Upper lobe of right lung (tissue), 1 donor: Measurements from ENCODE around the gene VWC2. TPM values are rescaled to one million over a fixed set of nuclear protein-coding genes. Genes with fewer than 3 reads are reported as not detected.

Source experiments
- ATAC-seq: fragments of 200-7000 bp; cut with Tn5 transposase; one replicate; pipeline ENCODE4 v1.9.1; 2020; ENCODE audit warnings: mild to moderate bottlenecking, moderate library complexity
- DNase-seq: peaks from one replicate; pipeline ENCODE4 v3.0.0-alpha.2; 2020
- H3K27ac ChIP-seq: fragments of 200-600 bp; one replicate; pipeline ENCODE4 v1.8.0; 2022
- H3K27me3 ChIP-seq: fragments of 200-600 bp; one replicate; pipeline ENCODE4 v1.8.0; 2022; ENCODE audit warnings: mild to moderate bottlenecking
- H3K36me3 ChIP-seq: fragments of 200-600 bp; one replicate; pipeline ENCODE4 v1.8.0; 2022
- H3K4me1 ChIP-seq: fragments of 200-600 bp; one replicate; pipeline ENCODE4 v1.8.0; 2022
- H3K4me3 ChIP-seq: fragments of 200-600 bp; one replicate; pipeline ENCODE4 v1.8.0; 2022; ENCODE audit warnings: mild to moderate bottlenecking
- H3K9me3 ChIP-seq: fragments of 200-600 bp; one replicate; pipeline ENCODE4 v1.8.0; 2022
- CTCF ChIP-seq: fragments of 200-600 bp; IDR thresholded peaks from one replicate; pipeline ENCODE4 v1.8.0; 2022; ENCODE audit warnings: antibody characterized with exemption
- intact Hi-C: fragments of 100-400 bp; cut with DNase I; formaldehyde crosslinking; loops from one replicate; pipeline ENCODE4 v1.11.0; 2022
- total RNA-seq: library from RNA; stranded (reverse); fragmentation: NEBNext Ultra II Directional; extraction: Animal tissue kit (Norgen Biotek cat#: 25700); gene quantifications from one replicate; pipeline ENCODE4 v1.2.1, GENCODE V29; 2021
- donor health status: DM: no; HTN: yes; CAD: no; lungs with severe emphysema.

Gene VWC2
- total RNA-seq, 1 donor from 2014 or later, result 0.23 TPM

GRCh38 chr7:49797987-49798660, 24.7 kb downstream of the VWC2 start:
- no peak overlapping the region for H3K4me3 ChIP-seq
- DNase-seq (no peak), ATAC-seq (no peak)
- H3K9me3 ChIP-seq, result no peaks in the 10 kb centered on the region
- intact Hi-C loops, result no loop called here
- no peaks in the 10 kb centered on the region for H3K36me3 ChIP-seq
- TF ChIP-seq CTCF, result no peak
- H3K27ac ChIP-seq, result no peak overlapping the region
- no peaks in the 10 kb centered on the region for H3K4me1 ChIP-seq
- H3K27me3 ChIP-seq, result no peaks in the 10 kb centered on the region

GRCh38 chr7:49800031-49800430, 26.6 kb downstream of the VWC2 start:
- H3K4me3 ChIP-seq, result no peak overlapping the region
- no peaks in the 10 kb centered on the region for H3K9me3 ChIP-seq
- no peaks in the 10 kb centered on the region for H3K4me1 ChIP-seq
- no peaks in the 10 kb centered on the region for H3K27me3 ChIP-seq
- ATAC-seq (no peak), DNase-seq (no peak)
- TF ChIP-seq CTCF, result no peak
- H3K27ac ChIP-seq, result no peak overlapping the region
- intact Hi-C loops, result no loop called here
- H3K36me3 ChIP-seq, result no peaks in the 10 kb centered on the region

GRCh38 chr7:49802600-49802999, 29.2 kb downstream of the VWC2 start:
- Histone ChIP-seq H3K27ac (no peak overlapping the region), H3K27me3 (no peaks in the 10 kb centered on the region), H3K4me3 (no peak overlapping the region), H3K4me1 (no peaks in the 10 kb centered on the region), H3K36me3 (no peaks in the 10 kb centered on the region), H3K9me3 (no peaks in the 10 kb centered on the region)
- ATAC-seq (peak; percentile 37), DNase-seq (no peak)
- intact Hi-C loops, result no loop called here
- TF ChIP-seq CTCF, result no peak

DNA sequence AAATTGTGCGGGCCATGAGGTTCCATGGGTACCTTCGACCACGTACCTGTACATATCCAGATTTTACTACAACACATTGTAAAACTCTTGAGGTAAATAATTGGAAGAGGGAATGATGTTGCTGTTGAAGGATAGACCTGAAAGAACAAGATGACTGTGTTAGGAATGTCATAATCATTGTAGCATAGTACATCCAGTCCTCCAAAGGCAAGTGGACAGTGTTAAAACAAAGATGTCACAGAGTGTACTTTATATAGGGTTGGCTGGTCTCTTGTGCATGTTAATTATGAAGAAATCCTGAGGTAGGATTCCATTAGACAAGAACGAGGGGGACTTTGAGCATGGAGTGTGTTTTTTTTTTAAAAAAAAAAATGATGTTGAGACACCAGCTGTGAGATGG, 30.4 kb downstream of the VWC2 start:
- ATAC-seq (no peak), DNase-seq (no peak)
- no peak overlapping the region for H3K27ac ChIP-seq
- no peaks in the 10 kb centered on the region for H3K4me1 ChIP-seq
- no peaks in the 10 kb centered on the region for H3K9me3 ChIP-seq
- TF ChIP-seq CTCF, result no peak
- no peaks in the 10 kb centered on the region for H3K27me3 ChIP-seq
- intact Hi-C loops, result no loop called here
- no peaks in the 10 kb centered on the region for H3K36me3 ChIP-seq
- H3K4me3 ChIP-seq, result no peak overlapping the region

GRCh38 chr7:49805371-49806007, 32.1 kb downstream of the VWC2 start:
- no peaks in the 10 kb centered on the region for H3K36me3 ChIP-seq
- no peak overlapping the region for H3K27ac ChIP-seq
- no peaks in the 10 kb centered on the region for H3K27me3 ChIP-seq
- DNase-seq, result no peak
- no peak overlapping the region for H3K4me3 ChIP-seq
- ATAC-seq, result no peak
- no peaks in the 10 kb centered on the region for H3K9me3 ChIP-seq
- no peak for TF ChIP-seq CTCF
- no peaks in the 10 kb centered on the region for H3K4me1 ChIP-seq
- intact Hi-C loops, result no loop called here
